Measurements from ENCODE around the gene PAPPA. TPM values are rescaled to one million over a fixed set of nuclear protein-coding genes. Genes with fewer than 3 reads are reported as not detected.

The PAPPA gene
- total RNA-seq, 1 donor from 2014 or later, result 0.72 TPM

DNA sequence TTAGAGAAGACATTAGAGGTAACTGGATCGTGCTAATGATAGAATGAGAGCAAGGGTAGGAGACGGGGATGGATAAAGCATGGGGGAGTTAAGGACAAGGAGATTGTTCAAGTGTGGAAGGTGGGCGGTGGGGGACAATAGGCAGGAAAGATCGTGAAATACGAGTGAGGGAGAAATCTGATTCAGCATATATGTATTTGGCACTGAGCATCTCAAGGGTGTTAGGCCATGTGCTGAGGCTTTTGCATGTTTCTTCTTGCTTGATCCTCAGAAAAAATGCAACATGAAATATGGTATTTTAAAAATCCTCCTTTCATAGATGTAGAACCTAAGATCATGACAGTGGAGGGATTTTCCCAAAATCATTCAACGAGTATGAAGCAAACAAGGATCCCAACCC is 240.5 kb downstream of the PAPPA start:
- Mint-ChIP-seq H3K27me3 (ENCODE audit: low read depth) (no peaks in the 10 kb centered on the region), H3K4me3 (no peak overlapping the region), H3K27ac (ENCODE audit: unreplicated experiment) (no peak overlapping the region), H3K9me3 (no peaks in the 10 kb centered on the region), H3K4me1 (peaks cover 4% of the 10 kb centered on the region), H3K36me3 (ENCODE audit: low read depth) (no peaks in the 10 kb centered on the region)
- TF ChIP-seq, protein P1, sequence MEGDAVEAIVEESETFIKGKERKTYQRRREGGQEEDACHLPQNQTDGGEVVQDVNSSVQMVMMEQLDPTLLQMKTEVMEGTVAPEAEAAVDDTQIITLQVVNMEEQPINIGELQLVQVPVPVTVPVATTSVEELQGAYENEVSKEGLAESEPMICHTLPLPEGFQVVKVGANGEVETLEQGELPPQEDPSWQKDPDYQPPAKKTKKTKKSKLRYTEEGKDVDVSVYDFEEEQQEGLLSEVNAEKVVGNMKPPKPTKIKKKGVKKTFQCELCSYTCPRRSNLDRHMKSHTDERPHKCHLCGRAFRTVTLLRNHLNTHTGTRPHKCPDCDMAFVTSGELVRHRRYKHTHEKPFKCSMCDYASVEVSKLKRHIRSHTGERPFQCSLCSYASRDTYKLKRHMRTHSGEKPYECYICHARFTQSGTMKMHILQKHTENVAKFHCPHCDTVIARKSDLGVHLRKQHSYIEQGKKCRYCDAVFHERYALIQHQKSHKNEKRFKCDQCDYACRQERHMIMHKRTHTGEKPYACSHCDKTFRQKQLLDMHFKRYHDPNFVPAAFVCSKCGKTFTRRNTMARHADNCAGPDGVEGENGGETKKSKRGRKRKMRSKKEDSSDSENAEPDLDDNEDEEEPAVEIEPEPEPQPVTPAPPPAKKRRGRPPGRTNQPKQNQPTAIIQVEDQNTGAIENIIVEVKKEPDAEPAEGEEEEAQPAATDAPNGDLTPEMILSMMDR (conservative IDR thresholded peaks at IDR 0.05), result no peak
- no peak for DNase-seq (ENCODE audit: low read depth, low spot score)

DNA sequence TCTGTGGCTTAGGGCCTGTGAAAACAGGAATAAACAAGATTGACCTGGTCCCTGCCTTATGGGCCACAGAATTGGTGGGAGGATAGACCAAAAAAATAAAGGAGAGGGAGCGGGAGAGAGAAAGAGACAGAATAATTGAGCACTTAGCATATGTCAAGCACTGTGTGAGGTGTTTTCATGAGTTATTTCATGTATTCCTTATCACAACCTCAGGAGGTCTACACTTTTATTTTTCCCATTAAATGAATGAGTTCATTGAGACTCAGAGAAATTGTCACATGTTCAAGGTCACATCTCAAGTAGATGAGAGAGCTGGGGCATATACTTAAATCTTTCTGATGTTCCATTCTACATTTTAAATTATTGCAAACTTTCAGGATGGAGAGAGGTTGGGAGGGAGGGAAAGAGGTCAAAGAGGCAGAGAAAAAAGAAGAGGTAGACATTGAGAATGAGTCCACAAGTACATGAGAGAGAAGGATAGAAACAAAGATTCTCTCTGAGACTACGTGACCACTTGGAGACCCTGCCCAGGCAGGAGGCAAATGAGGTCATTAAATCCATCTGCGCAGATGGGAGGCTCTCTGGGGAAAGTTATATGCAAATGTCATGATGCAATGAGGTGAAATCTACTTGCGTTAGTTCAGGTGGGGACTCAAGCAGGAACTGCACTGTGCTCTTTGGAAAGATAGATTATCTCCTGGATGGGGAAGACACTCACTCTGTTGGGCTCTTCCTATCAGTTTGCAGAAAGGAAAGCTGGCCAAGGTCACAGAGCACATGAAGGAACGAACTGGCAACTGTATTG is 241.5 kb downstream of the PAPPA start:
- Mint-ChIP-seq H3K4me3 (no peak overlapping the region), H3K27ac (ENCODE audit: unreplicated experiment) (no peak overlapping the region), H3K36me3 (ENCODE audit: low read depth) (no peaks in the 10 kb centered on the region), H3K9me3 (no peaks in the 10 kb centered on the region), H3K4me1 (peaks cover 4% of the 10 kb centered on the region), H3K27me3 (ENCODE audit: low read depth) (no peaks in the 10 kb centered on the region)
- TF ChIP-seq, protein P1 (conservative IDR thresholded peaks at IDR 0.05), result no peak
- DNase-seq (ENCODE audit: low read depth, low spot score), result no peak

DNA sequence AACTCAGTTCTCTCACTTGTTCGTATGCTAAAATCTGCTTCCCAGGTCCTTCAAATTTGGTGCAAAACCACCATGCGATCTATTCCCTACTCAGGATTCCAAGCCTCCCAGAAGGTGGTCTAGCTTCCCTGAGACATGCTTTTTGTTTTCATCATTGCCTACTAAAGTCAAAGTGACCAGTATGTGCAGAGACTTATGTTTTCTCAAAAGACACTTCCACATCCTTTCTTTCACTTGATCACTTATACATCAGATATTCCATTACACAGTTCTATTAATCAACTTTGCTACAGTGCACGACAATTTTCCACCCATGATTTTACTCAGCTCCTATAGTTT is 242.1 kb downstream of the PAPPA start:
- H3K27ac Mint-ChIP-seq (ENCODE audit: unreplicated experiment), result no peak overlapping the region
- peaks cover 4% of the 10 kb centered on the region for H3K4me1 Mint-ChIP-seq
- no peak for DNase-seq (ENCODE audit: low read depth, low spot score)
- TF ChIP-seq, protein P1 (conservative IDR thresholded peaks at IDR 0.05), result no peak
- H3K9me3 Mint-ChIP-seq, result no peaks in the 10 kb centered on the region
- no peaks in the 10 kb centered on the region for H3K36me3 Mint-ChIP-seq (ENCODE audit: low read depth)
- no peaks in the 10 kb centered on the region for H3K27me3 Mint-ChIP-seq (ENCODE audit: low read depth)
- H3K4me3 Mint-ChIP-seq, result no peak overlapping the region

DNA sequence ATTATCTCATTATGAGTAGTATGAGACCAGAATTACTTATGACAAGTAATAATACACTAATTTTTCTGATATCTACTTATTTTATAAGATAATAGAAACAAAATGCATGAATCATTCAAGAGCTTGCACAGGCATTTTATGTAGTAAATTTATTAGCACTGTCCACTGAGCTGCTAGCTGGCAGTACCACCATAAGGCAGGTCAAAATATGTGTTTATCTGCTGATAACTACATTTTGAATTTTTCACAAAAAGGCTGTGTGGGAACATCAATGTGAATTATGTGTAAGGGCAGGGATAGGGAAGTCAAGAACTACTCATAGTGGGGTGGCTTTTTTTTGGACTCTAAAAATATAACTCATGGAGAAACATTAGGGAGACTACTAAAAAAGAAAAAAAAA is 249.6 kb downstream of the PAPPA start:
- Mint-ChIP-seq H3K9me3 (peaks cover 2% of the 10 kb centered on the region), H3K27me3 (ENCODE audit: low read depth) (no peaks in the 10 kb centered on the region), H3K4me3 (no peak overlapping the region), H3K4me1 (no peaks in the 10 kb centered on the region), H3K27ac (ENCODE audit: unreplicated experiment) (no peak overlapping the region), H3K36me3 (ENCODE audit: low read depth) (no peaks in the 10 kb centered on the region)
- TF ChIP-seq, protein P1 (conservative IDR thresholded peaks at IDR 0.05), result no peak
- no peak for DNase-seq (ENCODE audit: low read depth, low spot score)

DNA sequence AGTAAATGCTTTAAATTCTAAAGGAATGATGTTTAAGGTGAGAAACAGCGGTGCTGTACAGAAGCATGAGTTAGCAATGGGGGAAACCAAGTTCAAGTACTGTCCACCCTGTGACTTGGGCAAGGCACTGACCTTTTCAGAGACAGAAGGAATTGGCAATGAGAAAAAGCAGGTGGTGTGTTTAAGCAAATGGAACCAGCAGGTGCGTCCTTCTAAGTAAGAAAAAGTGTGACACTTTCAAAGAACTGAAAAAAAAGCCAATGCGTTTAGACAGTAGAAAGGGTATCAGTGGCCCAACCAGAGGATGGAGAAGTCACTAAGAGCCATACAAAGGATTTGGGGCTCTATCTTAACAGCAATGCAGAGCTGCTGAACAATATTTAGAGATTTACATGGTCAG is 250.6 kb downstream of the PAPPA start:
- Mint-ChIP-seq H3K4me3 (no peak overlapping the region), H3K36me3 (ENCODE audit: low read depth) (no peaks in the 10 kb centered on the region), H3K4me1 (no peaks in the 10 kb centered on the region), H3K27me3 (ENCODE audit: low read depth) (no peaks in the 10 kb centered on the region), H3K27ac (ENCODE audit: unreplicated experiment) (no peak overlapping the region), H3K9me3 (peaks cover 4% of the 10 kb centered on the region)
- TF ChIP-seq, protein P1 (conservative IDR thresholded peaks at IDR 0.05), result no peak
- DNase-seq (ENCODE audit: low read depth, low spot score), result no peak

Data from neural crest cell (in vitro differentiated cells).